DND-41 (cell line): ENCODE data around the gene SAT2.

Source experiments
- ATAC-seq: fragments of 200-7000 bp; cut with Tn5 transposase; 3 replicates; pipeline ENCODE4 v1.9.1; 2021; ENCODE audit warnings: low read depth; ENCODE audit not compliant: insufficient read depth
- DNase-seq: peaks from one replicate; pipeline ENCODE4 v3.0.0-alpha.2; 2020
- H2AFZ ChIP-seq: 2 replicates; pipeline ENCODE4 v1.6.0; 2012; ENCODE audit warnings: low read depth, low read length
- H3K27ac ChIP-seq: 2 replicates; pipeline ENCODE4 v1.5.1; 2012; ENCODE audit warnings: low read length, inconsistent platforms
- H3K27me3 ChIP-seq: fragments of 200-600 bp; sonication (generic); 2 replicates; pipeline ENCODE4 v1.6.0; 2012; ENCODE audit warnings: low read length, mild to moderate bottlenecking, inconsistent platforms; ENCODE audit not compliant: insufficient read depth, poor library complexity
- H3K36me3 ChIP-seq: 2 replicates; pipeline ENCODE4 v1.5.1; 2012; ENCODE audit warnings: low read length, inconsistent platforms; ENCODE audit not compliant: insufficient read depth
- H3K4me1 ChIP-seq: 2 replicates; pipeline ENCODE4 v1.5.1; 2012; ENCODE audit warnings: mild to moderate bottlenecking, low read length; ENCODE audit not compliant: insufficient read depth
- H3K4me2 ChIP-seq: 2 replicates; pipeline ENCODE4 v1.6.0; 2012; ENCODE audit warnings: mild to moderate bottlenecking, moderate library complexity, low read length, inconsistent platforms; ENCODE audit not compliant: insufficient read depth
- H3K4me3 ChIP-seq, 2 experiments: fragments of 200-600 bp in 1 of 2; shearing (Covaris generic) in 1 of 2; 2 replicates each; pipeline ENCODE4 v1.5.1; 2012 to 2016; ENCODE audit warnings: inconsistent platforms in 2 of 2, low read length in 2 of 2, mild to moderate bottlenecking in 2 of 2, low read depth in 1 of 2, moderate library complexity in 1 of 2
- H3K79me2 ChIP-seq: 2 replicates; pipeline ENCODE4 v1.6.0; 2012; ENCODE audit warnings: low read length, inconsistent platforms; ENCODE audit not compliant: insufficient read depth
- H3K9ac ChIP-seq: 2 replicates; pipeline ENCODE4 v1.6.0; 2012; ENCODE audit warnings: low read depth, mild to moderate bottlenecking, inconsistent platforms, low read length, moderate library complexity
- H3K9me3 ChIP-seq: 2 replicates; pipeline ENCODE4 v1.5.1; 2012; ENCODE audit warnings: low read length, moderate library complexity, mild to moderate bottlenecking, inconsistent platforms; ENCODE audit not compliant: insufficient read depth, severe bottlenecking
- H4K20me1 ChIP-seq: 2 replicates; pipeline ENCODE4 v1.6.0; 2012; ENCODE audit warnings: low read length; ENCODE audit not compliant: insufficient read depth
- CTCF ChIP-seq: IDR thresholded peaks from 2 replicates; pipeline ENCODE4 v1.5.1; 2012; ENCODE audit warnings: borderline replicate concordance, low read length, moderate library complexity, mild to moderate bottlenecking; ENCODE audit not compliant: poor library complexity, severe bottlenecking; ENCODE audit errors: extremely low read depth
- EZH2 ChIP-seq: IDR thresholded peaks from 3 replicates; pipeline ENCODE4 v1.6.1; 2012; ENCODE audit warnings: borderline replicate concordance, low read depth, mild to moderate bottlenecking, moderate library complexity, low read length, inconsistent platforms; ENCODE audit not compliant: severe bottlenecking

SAT2 gene

DNA sequence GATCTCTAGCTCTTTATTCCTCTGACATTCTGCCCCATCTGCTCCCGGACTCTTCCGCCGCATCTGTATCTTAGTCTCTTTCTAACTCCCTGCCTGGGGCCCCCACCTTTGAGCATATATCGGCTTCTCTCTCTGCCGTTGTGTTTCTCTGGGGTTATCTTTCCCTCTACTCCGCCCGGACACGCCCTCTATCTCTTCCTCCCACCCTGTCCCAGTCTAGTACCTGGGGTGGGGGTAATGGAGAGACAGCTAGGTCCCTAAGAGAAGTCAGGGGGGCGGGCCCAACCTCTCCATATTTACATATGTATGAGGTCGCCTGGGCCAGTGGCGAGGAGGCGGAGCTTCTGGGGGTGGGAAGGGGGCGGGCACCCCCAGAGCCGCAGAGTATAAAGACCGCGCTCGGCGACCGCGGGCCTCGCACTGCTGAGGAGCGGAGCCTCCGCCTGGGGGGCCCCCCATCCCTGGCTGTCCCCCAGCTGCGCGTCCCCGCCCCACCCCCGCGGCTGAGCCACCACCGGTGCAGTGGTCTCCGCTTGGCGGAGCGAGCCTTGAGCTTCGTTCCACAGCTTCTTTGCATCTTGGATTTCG is 23.0 kb upstream of the SAT2 start, which contains the start of gene ATP1B2:
ATP1B2 (plus strand) TSS at position 418 of the 588 bp plus-strand sequence. CDS start 593 bp downstream, outside the sequence.
- H3K9ac ChIP-seq: peak within 1 kb of the TSS; percentile 21; the same call in 1 of the 2 replicates
- TF ChIP-seq CTCF: no peak
- TF ChIP-seq EZH2: no peak
- no peak within 1 kb of the TSS for H3K27ac ChIP-seq
- H3K36me3 ChIP-seq: no peaks in the 10 kb centered on the region
- no peak within 1 kb of the TSS; the same call in 1 of the 2 replicates for H2AFZ ChIP-seq
- no peaks in the 10 kb centered on the region for H3K79me2 ChIP-seq
- H3K4me3 ChIP-seq: peak within 1 kb of the TSS in 1 of 2 experiments; percentile 34; a peak in 1 of 4 replicates
- DNase-seq (peak; percentile 76), ATAC-seq (peak; percentile 91)
- peaks cover 10% of the 10 kb centered on the region for H3K4me1 ChIP-seq
- no peaks in the 10 kb centered on the region for H4K20me1 ChIP-seq
- peak within 1 kb of the TSS; percentile 60 for H3K4me2 ChIP-seq
- H3K9me3 ChIP-seq: no peaks in the 10 kb centered on the region
- peaks cover 17% of the 10 kb centered on the region for H3K27me3 ChIP-seq

- Histone ChIP-seq H3K79me2 (no peaks in the 10 kb centered on the region), H3K27ac (no peak overlapping the region), H4K20me1 (no peaks in the 10 kb centered on the region), H3K9ac (no peak overlapping the region), H3K9me3 (no peaks in the 10 kb centered on the region), H3K27me3 (peaks cover 4% of the 10 kb centered on the region), H3K4me1 (peaks cover 10% of the 10 kb centered on the region), H3K4me2 (no peak overlapping the region), H2AFZ (no peak overlapping the region), H3K36me3 (no peaks in the 10 kb centered on the region), H3K4me3 (no peak overlapping the region)
- DNase-seq (no peak), ATAC-seq (no peak)
- TF ChIP-seq CTCF (no peak), EZH2 (no peak)
Observed at GRCh38 chr17:7647018-7647417, 19.4 kb upstream of the SAT2 start.

- no peaks in the 10 kb centered on the region for H3K9me3 ChIP-seq
- TF ChIP-seq EZH2 (no peak), CTCF (no peak)
- H2AFZ ChIP-seq: no peak overlapping the region
- H3K27ac ChIP-seq: no peak overlapping the region
- H3K9ac ChIP-seq: no peak overlapping the region
- H3K27me3 ChIP-seq: peaks cover 4% of the 10 kb centered on the region
- H3K79me2 ChIP-seq: no peaks in the 10 kb centered on the region
- DNase-seq: no peak
- no peak overlapping the region for H3K4me3 ChIP-seq
- H3K36me3 ChIP-seq: no peaks in the 10 kb centered on the region
- no peak overlapping the region for H3K4me2 ChIP-seq
- peaks cover 10% of the 10 kb centered on the region for H3K4me1 ChIP-seq
- H4K20me1 ChIP-seq: no peaks in the 10 kb centered on the region
- no peak for ATAC-seq
Observed at GRCh38 chr17:7646457-7646856, 18.8 kb upstream of the SAT2 start.
